PC-3 (cell line): ENCODE measurements around the gene PTPA. TPM values are rescaled to one million over a fixed set of nuclear protein-coding genes. Genes with fewer than 3 reads are reported as not detected.

Source experiments
- ATAC-seq: fragments of 200-7000 bp; cut with Tn5 transposase; 2 replicates; pipeline ENCODE4 v1.9.1; 2020; ENCODE audit warnings: mild to moderate bottlenecking, moderate library complexity
- BruUV-seq: library from RNA; stranded (reverse); fragments of 400-500 nt; replicated peaks from 2 replicates; lab custom pipeline; 2021; lab: Mats Ljungman, UMichigan
- CTCF ChIA-PET: fragments of 300-600 bp; sonication (Branson Sonifier 250); formaldehyde crosslinking; loops from one replicate; lab custom pipeline; 2022; ENCODE audit warnings: antibody characterized with exemption; lab: Charles Lee
- POLR2A ChIA-PET: fragments of 300-600 bp; sonication (Branson Sonifier 250); formaldehyde crosslinking; loops from one replicate; lab custom pipeline; 2022; ENCODE audit warnings: antibody characterized with exemption; ENCODE audit not compliant: unreplicated experiment; lab: Charles Lee
- DNase-seq: peaks from one replicate; pipeline ENCODE4 v3.0.0-alpha.2; 2015
- H2AFZ ChIP-seq: fragments of 300-600 bp; sonication (generic); 2 replicates; pipeline ENCODE4 v1.6.0; 2016; ENCODE audit warnings: antibody characterized with exemption, low read length
- H3F3A ChIP-seq: fragments of 300-600 bp; sonication (generic); one replicate; pipeline ENCODE4 v1.6.0; 2017; ENCODE audit warnings: antibody characterized with exemption, low read length, control low read depth, mild to moderate bottlenecking; ENCODE audit not compliant: unreplicated experiment
- H3K27ac ChIP-seq: fragments of 300-600 bp; sonication (generic); 2 replicates; pipeline ENCODE4 v1.5.1; 2016; ENCODE audit warnings: mild to moderate bottlenecking, low read length
- H3K27me3 ChIP-seq: fragments of 300-600 bp; sonication (generic); 2 replicates; pipeline ENCODE4 v1.6.1; 2016; ENCODE audit warnings: low read length, mixed read lengths
- H3K36me3 ChIP-seq: fragments of 300-600 bp; sonication (generic); 2 replicates; pipeline ENCODE4 v1.6.1; 2016; ENCODE audit warnings: low read depth, mixed run types, low read length, mixed read lengths
- H3K4me1 ChIP-seq: fragments of 300-600 bp; sonication (generic); 2 replicates; pipeline ENCODE4 v1.5.1; 2016; ENCODE audit warnings: low read length; ENCODE audit not compliant: insufficient read depth
- H3K4me2 ChIP-seq: fragments of 300-600 bp; sonication (generic); 2 replicates; pipeline ENCODE4 v1.6.0; 2016; ENCODE audit warnings: low read length
- H3K4me3 ChIP-seq: fragments of 300-600 bp; sonication (generic); 2 replicates; pipeline ENCODE4 v1.5.1; 2016; ENCODE audit warnings: mild to moderate bottlenecking, low read length, mixed read lengths
- H3K79me2 ChIP-seq: fragments of 300-600 bp; sonication (generic); 2 replicates; pipeline ENCODE4 v1.6.1; 2017; ENCODE audit warnings: low read length, mixed read lengths
- H3K9ac ChIP-seq: fragments of 300-600 bp; sonication (generic); 2 replicates; pipeline ENCODE4 v1.6.0; 2016; ENCODE audit warnings: mild to moderate bottlenecking, low read length
- H3K9me2 ChIP-seq: fragments of 300-600 bp; sonication (generic); replicated peaks from 2 replicates; pipeline ENCODE4 v1.6.1; 2016; ENCODE audit warnings: mixed run types, low read length, mixed read lengths
- H3K9me3 ChIP-seq: fragments of 300-600 bp; sonication (generic); 2 replicates; pipeline ENCODE4 v1.6.1; 2016; ENCODE audit warnings: low read length, mixed read lengths
- H4K20me1 ChIP-seq: fragments of 300-600 bp; sonication (generic); 2 replicates; pipeline ENCODE4 v1.6.1; 2016; ENCODE audit warnings: low read length, mixed read lengths
- EZH2 ChIP-seq: fragments of 300-600 bp; sonication (generic); IDR thresholded peaks from one replicate; pipeline ENCODE4 v1.6.1; 2017; ENCODE audit warnings: antibody characterized with exemption, mild to moderate bottlenecking, low read length; ENCODE audit not compliant: unreplicated experiment
- EZH2phosphoT487 ChIP-seq: fragments of 300-600 bp; sonication (generic); IDR thresholded peaks from 2 replicates; pipeline ENCODE4 v1.6.1; 2018; ENCODE audit warnings: mild to moderate bottlenecking, antibody characterized with exemption, low read length, borderline replicate concordance
- intact Hi-C: fragments of 100-400 bp; cut with micrococcal nuclease; formaldehyde crosslinking; loops from 2 replicates; pipeline ENCODE4 v1.9.0; 2023
- total RNA-seq: library from RNA; depleted of rRNA; stranded (reverse); fragments of >200 nt; gene quantifications from 2 replicates; pipeline ENCODE4 v1.2.3, GENCODE V29; 2014
- TF ChIP-seq, protein P1 (sequence below): fragments of 300-600 bp; sonication (generic); conservative IDR thresholded peaks from 2 replicates; pipeline ENCODE4 v1.5.1; 2017; ENCODE audit warnings: antibody characterized with exemption, low read depth, mild to moderate bottlenecking, low read length

Gene PTPA
- total RNA-seq, 1 experiment from 2014 or later, result 138 TPM

DNA sequence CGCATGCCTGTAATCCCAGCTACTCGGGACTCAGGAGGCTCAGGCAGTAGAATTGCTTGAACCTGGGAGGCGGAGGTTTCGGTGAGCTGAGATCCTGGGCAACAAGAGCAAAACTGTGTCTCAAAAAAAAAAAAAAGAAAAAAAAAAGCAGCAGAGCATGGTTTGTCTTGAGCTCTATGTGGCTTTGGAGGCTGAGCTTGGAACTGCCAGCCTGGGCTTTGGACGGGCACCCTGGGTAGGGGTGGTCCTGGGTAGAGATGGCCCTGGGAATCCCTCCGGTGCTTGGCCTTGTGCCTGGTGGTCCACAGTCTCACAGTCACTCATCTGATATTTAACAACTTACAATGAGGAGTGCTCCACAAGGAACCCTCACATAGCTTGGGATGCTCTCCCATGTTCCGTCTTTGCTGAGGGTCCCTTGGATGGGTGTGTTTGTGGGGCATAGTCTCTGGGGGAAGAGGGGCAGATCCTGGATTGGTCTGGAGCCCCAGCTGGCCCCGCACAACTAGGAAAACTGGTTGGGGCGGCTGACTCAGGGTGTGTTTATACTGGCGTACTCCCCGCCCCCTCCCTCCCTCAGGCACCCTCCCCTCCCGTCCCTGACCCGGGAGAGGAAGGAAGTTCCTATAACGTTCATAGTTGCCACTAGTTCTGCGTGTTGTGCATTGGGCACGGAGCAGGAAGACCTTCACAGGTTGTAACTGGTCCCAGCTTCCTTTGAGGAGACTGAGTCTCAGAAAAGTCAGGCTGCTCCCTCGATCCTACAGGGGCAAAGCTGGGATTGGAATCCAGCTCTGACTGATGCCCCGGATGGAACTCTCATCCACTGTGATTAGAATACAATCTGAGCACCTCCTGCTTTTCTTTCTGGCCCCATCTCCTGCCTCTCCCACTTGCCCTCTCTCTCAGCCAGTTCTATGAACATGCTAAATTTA is 55.7 kb downstream of the PTPA start:
- ChIA-PET CTCF (interaction anchor here (0.6 kb wide), 2 partner anchors 64 to 337 kb away, joined by 3 to 6 read pairs; no protein-coding TSS in a partner anchor), POLR2A (interaction anchor here (0.6 kb wide), 4 partner anchors 28 to 473 kb away, joined by 4 to 28 read pairs (median 5); no protein-coding TSS in a partner anchor)
- Histone ChIP-seq H3K9me3 (no peaks in the 10 kb centered on the region), H3K9me2 (no peaks in the 10 kb centered on the region), H3F3A (no peaks in the 10 kb centered on the region), H3K4me2 (peak overlapping the region; percentile 86), H3K79me2 (no peaks in the 10 kb centered on the region), H3K9ac (peak overlapping the region; percentile 70), H3K27ac (peak overlapping the region; percentile 94), H3K36me3 (no peaks in the 10 kb centered on the region), H2AFZ (peak overlapping the region; percentile 72), H3K4me3 (peak overlapping the region; percentile 51; the same call in 1 of the 2 replicates), H4K20me1 (no peaks in the 10 kb centered on the region), H3K4me1 (peaks cover 45% of the 10 kb centered on the region), H3K27me3 (no peaks in the 10 kb centered on the region)
- DNase-seq (peak; percentile 86), ATAC-seq (peak; percentile 71)
- intact Hi-C loops, result no loop called here
- TF ChIP-seq EZH2 (no peak), EZH2phosphoT487 (no peak)
- TF ChIP-seq, protein P1, sequence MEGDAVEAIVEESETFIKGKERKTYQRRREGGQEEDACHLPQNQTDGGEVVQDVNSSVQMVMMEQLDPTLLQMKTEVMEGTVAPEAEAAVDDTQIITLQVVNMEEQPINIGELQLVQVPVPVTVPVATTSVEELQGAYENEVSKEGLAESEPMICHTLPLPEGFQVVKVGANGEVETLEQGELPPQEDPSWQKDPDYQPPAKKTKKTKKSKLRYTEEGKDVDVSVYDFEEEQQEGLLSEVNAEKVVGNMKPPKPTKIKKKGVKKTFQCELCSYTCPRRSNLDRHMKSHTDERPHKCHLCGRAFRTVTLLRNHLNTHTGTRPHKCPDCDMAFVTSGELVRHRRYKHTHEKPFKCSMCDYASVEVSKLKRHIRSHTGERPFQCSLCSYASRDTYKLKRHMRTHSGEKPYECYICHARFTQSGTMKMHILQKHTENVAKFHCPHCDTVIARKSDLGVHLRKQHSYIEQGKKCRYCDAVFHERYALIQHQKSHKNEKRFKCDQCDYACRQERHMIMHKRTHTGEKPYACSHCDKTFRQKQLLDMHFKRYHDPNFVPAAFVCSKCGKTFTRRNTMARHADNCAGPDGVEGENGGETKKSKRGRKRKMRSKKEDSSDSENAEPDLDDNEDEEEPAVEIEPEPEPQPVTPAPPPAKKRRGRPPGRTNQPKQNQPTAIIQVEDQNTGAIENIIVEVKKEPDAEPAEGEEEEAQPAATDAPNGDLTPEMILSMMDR, result no peak
- BruUV-seq, result no TSS peak

DNA sequence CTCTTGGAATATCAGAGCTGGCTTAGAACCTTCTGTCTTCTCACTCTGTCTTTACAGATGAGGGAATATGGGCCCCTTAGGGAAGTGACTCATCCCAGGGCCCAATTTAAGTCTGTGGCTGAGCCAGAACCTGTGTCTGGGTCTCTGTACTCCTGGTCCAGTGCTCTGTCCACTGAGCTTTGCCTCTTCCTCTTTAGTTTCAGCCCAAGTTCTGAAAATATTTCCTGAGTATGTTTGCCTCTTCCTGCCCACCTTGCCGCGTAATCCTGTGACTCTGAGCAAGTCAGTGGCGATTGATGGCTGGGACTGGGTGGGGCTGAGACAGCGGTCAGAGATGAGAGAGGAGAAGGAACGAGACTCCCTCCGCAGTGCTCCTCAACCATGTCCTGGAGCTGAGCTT is 59.0 kb downstream of the PTPA start:
- Histone ChIP-seq H4K20me1 (no peaks in the 10 kb centered on the region), H3K9ac (peak overlapping the region; percentile 13; the same call in 1 of the 2 replicates), H3K9me3 (no peaks in the 10 kb centered on the region), H3K9me2 (no peaks in the 10 kb centered on the region), H3K27me3 (no peaks in the 10 kb centered on the region), H3K36me3 (no peaks in the 10 kb centered on the region), H3K4me1 (peaks cover 54% of the 10 kb centered on the region), H3K4me3 (no peak overlapping the region; the same call in 1 of the 2 replicates), H3K4me2 (peak overlapping the region; percentile 65), H3F3A (no peaks in the 10 kb centered on the region), H3K27ac (peak overlapping the region; percentile 77), H3K79me2 (0 out of 2 replicates have a peak, but pooled peaks cover under 1% of the 10 kb centered on the region), H2AFZ (peak overlapping the region; percentile 57)
- BruUV-seq, result no TSS peak
- peak; percentile 70 for DNase-seq
- ChIA-PET CTCF (interaction anchor here (1.0 kb wide), 1 partner anchor 28 kb away, joined by 3 read pairs; no protein-coding TSS in a partner anchor), POLR2A (no interaction called here)
- TF ChIP-seq EZH2 (no peak), EZH2phosphoT487 (no peak)
- TF ChIP-seq, protein P1, result no peak
- peak; percentile 6 for ATAC-seq
- intact Hi-C loops, result loop anchor here (10.0 kb wide), 1 partner anchor 165 kb away; no protein-coding TSS in a partner anchor
